GM18511 (cell line): ENCODE measurements around the gene TBCD.
"Not testable (repeated sequence)": the region's sequence is repeated elsewhere in the genome, so short reads cannot be mapped to it uniquely, and the experiment has no call there.

Experiments
- ATAC-seq: cut with Tn5 transposase; IDR thresholded peaks from one replicate; pipeline ENCODE4 v1.9.1; 2021; ENCODE audit warnings: mild to moderate bottlenecking, moderate library complexity; ENCODE audit not compliant: unreplicated experiment

TBCD gene

GRCh38 chr17:82756166-82756565, 4.3 kb downstream of the TBCD start:
- no peak for ATAC-seq

DNA sequence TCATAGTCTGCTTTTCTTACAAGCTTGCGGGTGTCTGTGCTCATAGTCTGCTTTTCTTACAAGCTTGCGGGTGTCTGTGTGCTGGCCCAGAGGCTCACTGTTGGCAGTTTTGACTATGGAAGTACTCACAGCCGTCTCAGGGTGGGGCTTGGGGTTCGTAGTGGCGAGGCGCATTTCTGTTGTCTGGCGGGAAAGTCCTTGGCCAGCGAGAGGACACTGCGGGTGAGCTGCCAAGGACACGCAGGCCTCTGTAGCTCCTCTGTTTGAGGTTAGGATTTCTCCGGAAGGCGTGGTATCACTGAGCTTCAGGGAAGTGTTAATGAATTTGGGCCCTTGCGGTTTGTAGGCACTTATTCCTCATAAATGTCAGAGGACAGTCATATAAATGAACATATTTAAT, 13.5 kb downstream of the TBCD start:
- no peak for ATAC-seq

- no peak for ATAC-seq
Measured at GRCh38 chr17:82767041-82767754, 15.3 kb downstream of the TBCD start.

DNA sequence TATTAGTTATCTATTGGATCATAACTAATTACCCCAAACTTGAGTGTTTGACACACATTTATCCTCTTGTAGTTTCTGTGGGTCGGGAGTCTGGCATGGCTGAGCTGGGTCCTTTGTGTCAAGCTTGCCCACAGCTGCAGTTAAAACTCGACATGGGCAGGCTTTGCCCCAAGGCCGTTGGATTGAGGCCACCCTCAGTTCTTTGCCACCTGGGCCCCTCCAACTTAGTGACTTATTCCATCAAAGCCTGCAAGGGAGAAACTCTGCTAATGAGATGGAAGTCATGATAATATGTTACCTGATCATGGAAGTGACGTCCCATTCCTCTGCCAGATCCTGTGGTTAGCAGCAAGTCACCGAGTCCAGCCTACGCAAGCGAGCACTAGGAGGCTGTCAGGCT, 17.2 kb downstream of the TBCD start:
- no peak for ATAC-seq

DNA sequence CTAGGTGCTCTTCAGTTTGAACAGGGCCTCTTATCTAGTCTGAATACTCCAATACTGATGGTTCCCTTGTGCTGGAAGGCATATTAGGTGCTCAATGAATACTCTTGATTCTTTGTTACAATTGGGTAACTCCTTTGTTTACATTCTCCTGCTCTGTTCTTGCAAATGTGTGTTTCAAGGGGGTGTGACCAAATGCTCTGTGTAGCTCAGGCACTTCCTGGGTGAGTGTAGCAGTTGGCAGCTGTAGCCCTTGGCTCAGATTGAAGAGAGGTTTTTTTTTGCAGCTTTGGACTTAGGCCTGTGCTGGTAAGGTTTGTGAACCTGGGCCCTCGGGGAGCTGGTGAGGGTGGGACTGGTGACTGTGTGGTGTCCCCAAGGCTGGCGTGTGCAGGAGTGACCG, 20.2 kb downstream of the TBCD start:
- no peak for ATAC-seq

DNA sequence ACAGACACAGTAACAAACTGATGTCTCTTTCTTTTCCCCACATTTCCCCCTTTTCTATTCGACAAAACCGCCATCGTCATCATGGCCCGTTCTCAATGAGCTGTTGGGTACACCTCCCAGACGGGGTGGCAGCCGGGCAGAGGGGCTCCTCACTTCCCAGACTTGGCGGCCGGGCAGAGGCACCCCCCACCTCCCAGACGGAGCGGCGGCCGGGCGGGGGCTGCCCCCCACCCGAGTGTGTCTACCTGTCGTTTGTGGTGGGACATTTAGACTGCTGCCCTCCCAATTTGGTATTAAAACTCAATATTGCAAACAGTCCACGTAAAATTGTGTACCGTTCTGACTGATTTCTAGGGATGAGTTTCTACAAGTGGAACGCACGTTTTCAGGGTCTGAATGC, 22.6 kb downstream of the TBCD start:
- ATAC-seq, result not testable (repeated sequence)

GRCh38 chr17:82775001-82775823, 23.3 kb downstream of the TBCD start:
- ATAC-seq, result no peak

- ATAC-seq, result no peak
Measured at GRCh38 chr17:82776454-82776853, 24.6 kb downstream of the TBCD start.

DNA sequence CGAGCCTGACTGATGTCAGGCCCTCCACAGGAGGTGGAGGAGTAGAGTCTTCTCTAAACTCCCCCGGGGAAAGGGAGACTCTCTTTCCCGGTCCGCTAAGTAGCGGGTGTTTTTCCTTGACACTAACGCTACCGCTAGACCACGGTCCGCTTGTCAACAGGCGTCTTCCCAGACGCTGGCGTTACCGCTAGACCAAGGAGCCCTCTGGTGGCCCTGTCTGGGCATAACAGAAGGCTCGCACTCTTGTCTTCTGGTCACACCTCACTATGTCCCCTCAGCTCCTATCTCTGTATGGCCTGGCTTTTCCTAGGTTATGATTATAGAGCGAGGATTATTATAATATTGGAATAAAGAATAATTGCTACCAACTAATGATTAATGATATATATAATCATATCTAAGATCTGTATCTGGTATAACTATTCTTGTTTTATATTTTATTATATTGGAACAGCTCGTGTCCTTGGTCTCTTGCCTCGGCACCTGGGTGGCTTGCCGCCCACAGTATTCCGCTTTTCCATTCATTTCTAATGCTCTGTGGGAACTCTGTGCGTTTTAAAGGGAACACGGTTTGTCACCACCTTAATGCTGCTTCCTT, 26.0 kb downstream of the TBCD start:
- ATAC-seq, result not testable (repeated sequence)

DNA sequence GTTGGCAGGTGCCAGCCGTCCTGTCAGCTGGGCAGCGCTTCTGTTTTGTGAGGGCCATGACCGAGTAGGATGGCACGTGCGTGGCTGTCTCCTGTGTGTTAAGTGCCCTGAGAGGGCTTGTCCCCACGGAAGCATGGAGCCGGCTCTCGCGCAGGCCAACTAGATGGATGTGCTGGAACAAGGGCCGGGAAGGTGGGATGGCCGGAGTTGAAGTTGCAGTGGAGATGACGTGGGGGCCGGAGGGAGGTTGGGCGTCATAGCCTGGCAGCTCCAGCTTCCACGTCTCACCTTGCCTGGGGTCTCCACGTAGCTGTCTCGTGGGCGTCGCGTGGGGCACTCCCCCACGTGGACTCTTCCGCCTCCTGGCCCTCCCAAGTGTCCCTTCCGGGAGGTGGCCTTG, 27.7 kb downstream of the TBCD start:
- no peak for ATAC-seq

- no peak for ATAC-seq
Measured at GRCh38 chr17:82780195-82780594, 28.3 kb downstream of the TBCD start.

GRCh38 chr17:82780971-82781893, 29.4 kb downstream of the TBCD start:
- ATAC-seq, result no peak

- ATAC-seq, result no peak
Measured at GRCh38 chr17:82781894-82782274, 30.0 kb downstream of the TBCD start.

DNA sequence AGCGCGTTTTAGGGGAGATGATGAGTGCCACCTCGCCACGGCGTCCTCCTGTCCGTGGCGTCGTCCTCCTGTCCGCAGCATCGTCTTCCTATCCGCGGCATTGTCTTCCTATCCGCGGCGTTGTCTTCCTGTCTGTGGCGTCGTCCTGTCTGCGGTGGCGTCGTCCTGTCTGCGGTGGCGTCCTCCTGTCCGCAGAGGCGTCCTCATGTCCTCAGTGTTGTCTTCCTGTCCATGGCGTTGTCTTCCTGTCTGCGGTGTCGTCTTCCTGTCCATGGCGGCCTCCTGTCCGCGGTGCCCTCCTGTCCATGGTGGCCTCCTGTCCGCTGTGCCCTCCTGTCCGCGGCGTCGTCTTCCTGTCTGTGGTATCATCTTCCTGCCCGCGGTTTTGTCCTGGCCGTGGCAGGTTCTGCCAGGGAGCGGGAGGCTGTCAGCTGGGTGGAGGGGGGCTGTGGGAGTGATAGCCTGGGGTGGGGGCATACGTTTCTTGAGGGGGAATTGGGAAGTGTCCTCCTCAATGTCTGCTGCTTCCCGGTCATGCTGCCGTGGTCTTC, 30.9 kb downstream of the TBCD start:
- no peak for ATAC-seq

DNA sequence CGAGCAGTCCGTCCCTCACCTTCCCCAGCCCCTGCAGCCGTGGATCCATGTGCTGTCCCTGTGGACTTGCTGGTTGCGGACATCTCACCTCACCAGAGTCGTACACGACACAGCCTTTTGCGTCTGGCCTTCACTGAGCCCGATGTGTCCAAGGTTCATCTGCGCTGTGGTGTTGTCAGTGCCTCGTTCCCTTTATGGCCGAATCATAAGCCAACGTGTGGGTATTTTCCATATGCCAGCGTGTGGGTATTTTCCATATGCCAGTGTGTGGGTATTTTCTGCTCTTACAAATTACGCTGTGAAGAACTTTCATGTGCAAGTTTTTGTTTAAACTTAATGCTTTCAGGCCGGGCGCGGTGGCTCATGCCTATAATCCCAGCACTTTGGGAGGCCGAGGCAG, 31.6 kb downstream of the TBCD start:
- ATAC-seq, result no peak

- not testable (repeated sequence) for ATAC-seq
Measured at GRCh38 chr17:82785581-82785980, 33.7 kb downstream of the TBCD start.

DNA sequence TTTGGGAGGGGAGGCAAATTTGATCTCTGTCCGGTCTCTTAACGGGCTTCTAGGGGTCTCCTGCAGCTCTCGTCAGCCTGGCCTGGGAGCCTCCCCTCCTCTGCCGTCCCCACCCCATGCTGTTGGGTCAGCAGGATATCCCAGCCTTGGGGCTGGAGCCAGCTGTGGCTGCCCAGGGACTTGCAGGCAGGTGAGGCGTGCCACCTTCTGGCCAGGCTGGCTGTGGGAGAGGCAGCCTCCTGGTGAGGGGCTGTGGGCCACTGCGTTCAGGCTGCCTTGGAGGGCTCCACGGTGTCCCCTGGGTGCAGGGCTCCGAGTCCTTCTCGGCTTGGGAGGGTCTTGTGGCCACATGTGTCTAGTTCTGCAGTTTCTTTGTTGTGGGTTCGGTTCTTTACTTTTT, 34.6 kb downstream of the TBCD start:
- ATAC-seq, result no peak

GRCh38 chr17:82787081-82787848, 35.4 kb downstream of the TBCD start:
- ATAC-seq, result no peak

DNA sequence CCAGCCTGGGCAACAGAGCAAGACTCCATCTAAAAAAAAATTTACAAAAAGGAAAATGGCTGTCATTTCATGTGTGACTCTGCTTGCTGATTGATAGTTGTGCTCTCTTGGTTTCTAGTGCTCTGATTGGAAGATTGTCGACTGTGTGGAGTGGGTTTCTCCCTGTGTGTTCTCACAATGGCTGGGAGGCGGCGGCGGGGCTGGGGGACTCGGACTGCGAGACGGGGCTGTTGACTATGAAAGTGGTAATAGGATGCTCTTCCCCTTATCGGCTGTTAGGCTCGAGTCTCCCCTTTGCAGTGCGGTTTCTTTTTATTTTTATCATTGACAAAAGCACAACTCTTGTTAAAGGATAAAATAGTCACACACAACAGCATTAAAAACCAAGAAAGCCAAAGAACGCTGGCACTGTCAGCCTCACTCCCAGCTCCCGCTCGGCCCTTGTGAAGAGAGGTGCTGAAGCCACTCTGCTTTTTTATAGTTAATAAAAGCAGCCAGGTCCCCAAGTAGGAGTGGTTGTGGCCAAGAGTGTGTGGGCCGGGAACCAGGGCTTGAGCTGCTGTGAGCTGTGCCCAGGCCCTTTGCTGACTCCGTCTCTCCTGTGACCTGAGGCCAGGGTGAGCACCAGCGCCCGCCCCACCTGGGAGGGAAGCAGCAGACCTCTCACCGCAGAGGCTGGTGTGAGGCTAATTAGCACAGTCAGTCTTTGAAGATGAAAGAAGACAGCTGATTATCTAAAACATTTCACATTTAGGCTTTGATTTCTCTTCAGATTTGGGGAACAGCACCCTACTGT, 36.5 kb downstream of the TBCD start:
- no peak for ATAC-seq
